Calu3 (cell line): ENCODE data around the gene CRYGB. TPM values are rescaled to one million over a fixed set of nuclear protein-coding genes. Genes with fewer than 3 reads are reported as not detected.

Source experiments
- Bru-seq: library from RNA; stranded (reverse); fragments of 400-500 nt; gene quantifications from one replicate; lab custom pipeline; 2021; lab: Mats Ljungman, UMichigan
- BruChase-seq, 2 experiments: library from RNA; stranded (reverse); fragments of 400-500 nt; gene quantifications; one replicate each; lab custom pipeline; 2021; lab: Mats Ljungman, UMichigan
- BruUV-seq: library from RNA; stranded (reverse); fragments of 400-500 nt; replicated peaks from 2 replicates; lab custom pipeline; 2021; lab: Mats Ljungman, UMichigan
- CTCF ChIA-PET: fragments of 300-600 bp; sonication (Branson Sonifier 250); formaldehyde crosslinking; loops from one replicate; lab custom pipeline; 2022; ENCODE audit warnings: antibody characterized with exemption; lab: Charles Lee
- DNase-seq: peaks from one replicate; pipeline ENCODE4 v3.0.0; 2022
- H3K27ac Mint-ChIP-seq: one replicate; pipeline ENCODE4 v1.8.0; 2022; ENCODE audit warnings: mixed read lengths; ENCODE audit not compliant: unreplicated experiment
- H3K27me3 Mint-ChIP-seq: one replicate; pipeline ENCODE4 v1.8.0; 2022; ENCODE audit warnings: mixed read lengths; ENCODE audit not compliant: unreplicated experiment
- H3K36me3 Mint-ChIP-seq: one replicate; pipeline ENCODE4 v1.8.0; 2022; ENCODE audit warnings: mild to moderate bottlenecking, moderate library complexity, mixed read lengths; ENCODE audit not compliant: insufficient read depth, unreplicated experiment
- H3K4me1 Mint-ChIP-seq: one replicate; pipeline ENCODE4 v1.8.0; 2022; ENCODE audit warnings: mild to moderate bottlenecking, low read depth, mixed read lengths; ENCODE audit not compliant: unreplicated experiment
- H3K4me3 Mint-ChIP-seq: one replicate; pipeline ENCODE4 v1.8.0; 2022; ENCODE audit warnings: mild to moderate bottlenecking, low read depth, moderate library complexity, mixed read lengths; ENCODE audit not compliant: unreplicated experiment
- H3K9me3 Mint-ChIP-seq: one replicate; pipeline ENCODE4 v1.8.0; 2022; ENCODE audit warnings: low read depth, mixed read lengths; ENCODE audit not compliant: unreplicated experiment
- intact Hi-C: fragments of 100-400 bp; cut with micrococcal nuclease; formaldehyde crosslinking; loops from one replicate; pipeline ENCODE4 v1.10.0; 2022; ENCODE audit not compliant: unreplicated experiment
- long read RNA-seq: library from polyadenylated mRNA; stranded (forward); transcript quantifications from one replicate; pipeline ENCODE4 v2.0.0, GENCODE V29; 2022
- total RNA-seq: library from RNA; stranded (reverse); gene quantifications from 2 replicates; pipeline ENCODE4 v1.2.3, GENCODE V29; 2022
- TF ChIP-seq, protein P1 (sequence below): fragments of 200-600 bp; IDR thresholded peaks from one replicate; pipeline ENCODE4 v1.8.0; 2022; ENCODE audit warnings: antibody characterized with exemption; ENCODE audit not compliant: unreplicated experiment

Gene CRYGB, protein sequence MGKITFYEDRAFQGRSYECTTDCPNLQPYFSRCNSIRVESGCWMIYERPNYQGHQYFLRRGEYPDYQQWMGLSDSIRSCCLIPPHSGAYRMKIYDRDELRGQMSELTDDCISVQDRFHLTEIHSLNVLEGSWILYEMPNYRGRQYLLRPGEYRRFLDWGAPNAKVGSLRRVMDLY
- total RNA-seq, result not detected in 2 replicates
- not detected for Bru-seq, nascent RNA
- BruChase-seq, experiment 1, labeled RNA remaining after a 6-hour chase, result not detected
- BruChase-seq, experiment 2, labeled RNA remaining after a 2-hour chase, result not detected
- long read RNA-seq, result 0 reads

DNA sequence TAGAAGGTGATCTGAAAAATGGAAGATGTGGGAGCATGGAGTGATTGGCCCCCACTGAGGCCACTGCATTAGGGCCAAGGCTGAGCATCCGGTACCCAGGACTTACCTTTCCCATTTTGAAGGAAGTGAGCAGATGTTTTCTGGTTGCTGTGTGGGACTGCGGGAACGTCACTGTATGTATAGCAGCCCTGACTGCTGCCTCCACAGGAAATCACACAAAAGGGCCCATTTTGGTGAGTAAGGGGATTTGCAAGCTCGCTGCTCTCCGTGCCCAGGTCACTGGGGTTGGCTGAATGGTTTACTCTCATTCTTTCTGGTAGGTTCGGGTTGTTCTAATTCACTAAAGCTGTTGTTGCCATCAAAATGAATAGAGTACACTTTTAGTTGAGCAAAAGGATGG lies at the start of gene CRYGB:
Gene CRYGB (minus strand): TSS at position 153 of the 400 bp plus-strand sequence. CDS start 38 bp downstream, at position 115.
- DNase-seq, result no peak
- intact Hi-C loops, result no loop called here
- no peak within 1 kb of the TSS for H3K27ac Mint-ChIP-seq
- no TSS peak for BruUV-seq
- peaks cover 22% of the 10 kb centered on the region for H3K4me1 Mint-ChIP-seq
- CTCF ChIA-PET, result interaction anchor here (0.7 kb wide), 2 partner anchors 212 to 1015 kb away, joined by 4 to 6 read pairs; no protein-coding TSS in a partner anchor
- no peaks in the 10 kb centered on the region for H3K9me3 Mint-ChIP-seq
- no peaks in the 10 kb centered on the region for H3K27me3 Mint-ChIP-seq
- no peak within 1 kb of the TSS for H3K4me3 Mint-ChIP-seq
- H3K36me3 Mint-ChIP-seq, result no peaks in the 10 kb centered on the region
- TF ChIP-seq, protein P1, sequence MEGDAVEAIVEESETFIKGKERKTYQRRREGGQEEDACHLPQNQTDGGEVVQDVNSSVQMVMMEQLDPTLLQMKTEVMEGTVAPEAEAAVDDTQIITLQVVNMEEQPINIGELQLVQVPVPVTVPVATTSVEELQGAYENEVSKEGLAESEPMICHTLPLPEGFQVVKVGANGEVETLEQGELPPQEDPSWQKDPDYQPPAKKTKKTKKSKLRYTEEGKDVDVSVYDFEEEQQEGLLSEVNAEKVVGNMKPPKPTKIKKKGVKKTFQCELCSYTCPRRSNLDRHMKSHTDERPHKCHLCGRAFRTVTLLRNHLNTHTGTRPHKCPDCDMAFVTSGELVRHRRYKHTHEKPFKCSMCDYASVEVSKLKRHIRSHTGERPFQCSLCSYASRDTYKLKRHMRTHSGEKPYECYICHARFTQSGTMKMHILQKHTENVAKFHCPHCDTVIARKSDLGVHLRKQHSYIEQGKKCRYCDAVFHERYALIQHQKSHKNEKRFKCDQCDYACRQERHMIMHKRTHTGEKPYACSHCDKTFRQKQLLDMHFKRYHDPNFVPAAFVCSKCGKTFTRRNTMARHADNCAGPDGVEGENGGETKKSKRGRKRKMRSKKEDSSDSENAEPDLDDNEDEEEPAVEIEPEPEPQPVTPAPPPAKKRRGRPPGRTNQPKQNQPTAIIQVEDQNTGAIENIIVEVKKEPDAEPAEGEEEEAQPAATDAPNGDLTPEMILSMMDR, result no peak

DNA sequence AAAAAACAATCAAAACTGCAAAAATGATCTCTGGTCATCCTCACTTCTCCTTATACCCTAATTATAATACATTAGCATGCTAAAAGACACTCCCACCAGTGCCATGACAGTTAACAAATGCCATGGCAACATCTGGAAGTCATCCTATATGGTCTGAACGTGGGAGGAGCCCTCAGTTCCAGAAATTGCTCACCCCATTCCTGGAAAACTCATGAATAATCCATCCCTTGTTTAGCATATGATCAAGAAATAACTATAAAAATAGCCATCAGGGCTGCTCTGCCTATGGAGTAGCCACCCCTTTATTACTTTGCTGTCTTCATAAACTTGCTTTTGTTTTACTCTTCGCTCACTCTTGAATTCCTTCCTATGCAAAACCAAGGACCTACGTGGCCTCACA lies 49.6 kb upstream of the CRYGB start:
- H3K4me3 Mint-ChIP-seq, result no peak overlapping the region
- no peak overlapping the region for H3K27ac Mint-ChIP-seq
- CTCF ChIA-PET, result no interaction called here
- H3K4me1 Mint-ChIP-seq, result peaks cover 24% of the 10 kb centered on the region
- TF ChIP-seq, protein P1, result no peak
- H3K27me3 Mint-ChIP-seq, result no peaks in the 10 kb centered on the region
- BruUV-seq, result no TSS peak
- no peak for DNase-seq
- peaks cover 9% of the 10 kb centered on the region for H3K36me3 Mint-ChIP-seq
- H3K9me3 Mint-ChIP-seq, result no peaks in the 10 kb centered on the region
- intact Hi-C loops, result no loop called here

DNA sequence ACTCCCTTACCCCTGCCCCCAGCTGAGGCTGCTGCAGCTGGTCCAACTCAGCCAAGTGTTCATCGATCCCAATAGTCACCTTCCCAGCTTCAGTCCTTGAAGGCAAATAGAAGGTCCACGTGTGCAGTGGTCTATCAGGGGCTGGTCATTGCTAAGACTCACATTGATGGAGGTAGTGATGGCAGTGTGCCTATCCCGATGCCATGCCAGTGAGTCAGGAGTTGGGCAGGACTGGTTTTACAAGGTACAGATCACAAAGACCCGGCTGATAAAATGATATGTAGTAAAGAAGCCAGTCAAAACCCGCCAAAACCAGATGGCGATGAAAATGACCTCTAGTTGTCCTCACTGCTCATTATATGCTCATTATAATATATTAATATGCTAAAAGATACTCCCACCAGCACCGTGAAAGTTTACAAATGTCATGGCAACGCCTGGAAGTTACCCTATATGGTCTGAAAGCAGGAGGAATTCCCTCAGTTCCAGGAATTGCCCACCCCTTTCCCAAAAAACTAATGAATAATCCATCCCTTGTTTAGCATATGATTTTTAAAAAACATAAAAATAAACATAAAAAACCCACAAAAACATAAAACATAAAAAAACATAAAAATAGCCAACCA lies 46.8 kb upstream of the CRYGB start:
- CTCF ChIA-PET, result interaction anchor here (0.9 to 1.0 kb wide), 2 partner anchors 18 to 62 kb away, joined by 5 to 8 read pairs; partner anchors contain the start of gene IDH1

DNA sequence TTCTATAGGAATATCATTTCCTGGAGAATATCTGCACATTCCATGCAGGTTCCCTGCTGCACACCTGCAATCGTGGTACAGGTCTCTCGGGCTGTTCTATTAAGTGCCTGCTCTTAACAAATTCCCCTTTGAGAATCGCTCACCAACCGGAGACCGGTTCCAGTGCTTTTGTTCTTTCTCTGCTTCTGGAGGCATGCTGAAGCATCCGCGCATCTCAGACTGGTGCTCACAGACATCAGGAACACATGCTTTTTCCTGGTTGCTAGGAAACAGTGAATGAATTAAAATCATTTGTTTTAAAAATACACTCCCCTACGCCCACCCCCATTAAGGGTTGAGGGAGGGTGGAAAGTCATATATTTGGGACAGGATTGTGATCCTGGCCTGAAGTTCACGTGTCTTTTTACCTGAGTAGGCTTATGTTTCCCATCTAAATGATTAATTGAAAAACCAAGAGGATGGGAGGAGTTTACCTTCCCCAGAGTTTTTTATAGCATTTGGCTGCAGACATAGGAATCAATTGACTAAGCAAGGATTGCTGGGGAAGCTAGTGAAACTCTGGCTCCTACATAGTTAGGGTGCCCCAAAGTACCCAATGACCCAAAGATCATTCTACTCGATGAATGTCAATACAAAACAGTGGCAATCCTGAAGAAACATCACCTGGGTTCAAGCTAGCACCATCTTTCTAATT lies 44.0 kb upstream of the CRYGB start, which contains the start of gene C2orf80:
Gene C2orf80 (minus strand): TSS at position 221 of the 694 bp plus-strand sequence. CDS start 3,044 bp downstream, outside the sequence.
- peaks cover 9% of the 10 kb centered on the region for H3K36me3 Mint-ChIP-seq
- BruUV-seq, result no TSS peak
- CTCF ChIA-PET, result no interaction called here
- DNase-seq, result no peak
- intact Hi-C loops, result no loop called here
- no peak within 1 kb of the TSS for H3K4me3 Mint-ChIP-seq
- H3K27me3 Mint-ChIP-seq, result no peaks in the 10 kb centered on the region
- H3K4me1 Mint-ChIP-seq, result peaks cover 21% of the 10 kb centered on the region
- no peak within 1 kb of the TSS for H3K27ac Mint-ChIP-seq
- H3K9me3 Mint-ChIP-seq, result no peaks in the 10 kb centered on the region
- TF ChIP-seq, protein P1, result no peak

More for the DNA sequence above, 46.8 kb upstream of the CRYGB start:
- Mint-ChIP-seq H3K4me3 (peak overlapping the region; percentile 33), H3K36me3 (peaks cover 9% of the 10 kb centered on the region), H3K9me3 (no peaks in the 10 kb centered on the region), H3K27ac (peak overlapping the region; percentile 76), H3K4me1 (peaks cover 24% of the 10 kb centered on the region), H3K27me3 (no peaks in the 10 kb centered on the region)
- intact Hi-C loops, result no loop called here
- peak; percentile 74 for DNase-seq
- no TSS peak for BruUV-seq
- TF ChIP-seq, protein P1, result no peak
